Ovary (tissue), 9 donors: ENCODE data around the gene ARCN1. TPM values are rescaled to one million over a fixed set of nuclear protein-coding genes. Genes with fewer than 3 reads are reported as not detected.

Source experiments
- DNase-seq, 5 donors: peaks; one replicate each; pipeline ENCODE4 v3.0.0-alpha.2; 2019 to 2020
- H3K27ac ChIP-seq, 2 donors: fragments of 200-600 bp; one replicate each; pipeline versions ENCODE4 v1.5.1 to v1.8.0; 2019 to 2022
- H3K27me3 ChIP-seq: fragments of 200-600 bp; one replicate; pipeline ENCODE4 v1.8.0; 2022
- H3K36me3 ChIP-seq: fragments of 200-600 bp; sonication (generic); one replicate; pipeline ENCODE4 v1.5.1; 2019
- H3K4me1 ChIP-seq: one replicate; pipeline ENCODE4 v1.8.1; 2013; ENCODE audit warnings: mild to moderate bottlenecking, moderate library complexity; ENCODE audit not compliant: insufficient read depth
- H3K4me3 ChIP-seq: fragments of 200-600 bp; sonication (generic); one replicate; pipeline ENCODE4 v1.5.1; 2017
- H3K9me3 ChIP-seq, 2 donors: fragments of 200-600 bp in 1 of 2; sonication (generic) in 1 of 2; one replicate each; pipeline versions ENCODE4 v1.5.1 to v1.8.1; 2013 to 2019; ENCODE audit warnings: mild to moderate bottlenecking in 1 of 2, moderate library complexity in 1 of 2
- EP300 ChIP-seq: sonication (generic); formaldehyde crosslinking; IDR thresholded peaks from one replicate; pipeline ENCODE4 v1.6.1; 2017; ENCODE audit warnings: antibody characterized with exemption
- POLR2A ChIP-seq: fragments of 450-650 bp; IDR thresholded peaks from one replicate; pipeline ENCODE4 v1.6.1; 2017; ENCODE audit warnings: antibody characterized with exemption, mild to moderate bottlenecking, moderate library complexity
- WGBS, 3 donors: extraction: QIAGEN DNeasy Blood & Tissue Kit in 1 of 3; methylation state at CpG; one replicate each; pipeline versions ENCODE4 v1.1.5 to v1.1.7; 2013 to 2017; 5-methylcytosine and 5-hydroxymethylcytosine counted together
- intact Hi-C, 4 donors: fragments of 100-400 bp; cut with DNase I; formaldehyde crosslinking; loops; one replicate each; pipeline versions ENCODE4 v1.11.0 to v1.15.1; 2022 to 2023
- polyA plus RNA-seq, 2 donors: library from polyadenylated mRNA; stranded (reverse); fragments of 200-250 nt in 1 of 2; fragments of 350-450 nt in 1 of 2; fragmentation: Illumina TruSeq in 1 of 2; extraction: RNeasy Lipid Tissue Mini Kit (QIAGEN cat#74804) in 1 of 2; gene quantifications; one replicate each; pipeline ENCODE4 v1.2.3, GENCODE V29; 2013 to 2014
- total RNA-seq, 7 donors: library from RNA; depleted of rRNA in 2 of 7; stranded (reverse); fragments of >200 nt in 2 of 7; fragmentation: NEBNext Ultra II Directional in 3 of 7; extraction: Animal tissue kit (Norgen Biotek cat#: 25700) in 3 of 7; gene quantifications; one replicate each; pipeline versions ENCODE4 v1.1.0 to v1.2.4, GENCODE V29; 2016 to 2023
- TF ChIP-seq, protein P1 (sequence below), 3 donors: fragments of 450-650 bp in 2 of 3; fragments of 200-600 bp in 1 of 3; IDR thresholded peaks; one replicate each; pipeline versions ENCODE4 v1.5.1 to v1.8.0; 2016 to 2022; ENCODE audit warnings: antibody characterized with exemption in 3 of 3, mild to moderate bottlenecking in 1 of 3
- donor health status: DM: no; HTN: no; CAD: no; lungs with moderate emphysema.
- donor health status: DM: no; HTN: no; CAD: no.
- donor health status: Bipolar disorder and iron deficiency.
- donor health status: DM: yes; HTN: yes; CAD: no.
- donor health status: DM: no; HTN: no; CAD: no.
- donor health status: DM: yes; HTN: yes; CAD: no.

Gene ARCN1
- total and polyA plus RNA-seq, 9 donors = 60.2 to 154 (median 125) TPM

GRCh38 chr11:118620529-118621070 is 48.4 kb downstream of the ARCN1 start:
- peak overlapping the region; percentile 38 for H3K4me3 ChIP-seq
- no peaks in the 10 kb centered on the region for H3K9me3 ChIP-seq
- no peaks in the 10 kb centered on the region for H3K27me3 ChIP-seq
- no peaks in the 10 kb centered on the region for H3K36me3 ChIP-seq
- TF ChIP-seq POLR2A (no peak), EP300 (no peak)
- TF ChIP-seq, protein P1, sequence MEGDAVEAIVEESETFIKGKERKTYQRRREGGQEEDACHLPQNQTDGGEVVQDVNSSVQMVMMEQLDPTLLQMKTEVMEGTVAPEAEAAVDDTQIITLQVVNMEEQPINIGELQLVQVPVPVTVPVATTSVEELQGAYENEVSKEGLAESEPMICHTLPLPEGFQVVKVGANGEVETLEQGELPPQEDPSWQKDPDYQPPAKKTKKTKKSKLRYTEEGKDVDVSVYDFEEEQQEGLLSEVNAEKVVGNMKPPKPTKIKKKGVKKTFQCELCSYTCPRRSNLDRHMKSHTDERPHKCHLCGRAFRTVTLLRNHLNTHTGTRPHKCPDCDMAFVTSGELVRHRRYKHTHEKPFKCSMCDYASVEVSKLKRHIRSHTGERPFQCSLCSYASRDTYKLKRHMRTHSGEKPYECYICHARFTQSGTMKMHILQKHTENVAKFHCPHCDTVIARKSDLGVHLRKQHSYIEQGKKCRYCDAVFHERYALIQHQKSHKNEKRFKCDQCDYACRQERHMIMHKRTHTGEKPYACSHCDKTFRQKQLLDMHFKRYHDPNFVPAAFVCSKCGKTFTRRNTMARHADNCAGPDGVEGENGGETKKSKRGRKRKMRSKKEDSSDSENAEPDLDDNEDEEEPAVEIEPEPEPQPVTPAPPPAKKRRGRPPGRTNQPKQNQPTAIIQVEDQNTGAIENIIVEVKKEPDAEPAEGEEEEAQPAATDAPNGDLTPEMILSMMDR (IDR thresholded peaks at IDR 0.05) = no peak
- H3K4me1 ChIP-seq = peaks cover 30% of the 10 kb centered on the region
- DNase-seq = peak in 2 of 5 donors; percentile 37 to 51
- WGBS, 3 donors = 46 to 54% (median 50%) methylated on average over 7 of the region's 7 CpGs
- intact Hi-C loops = no loop called here
- peak overlapping the region in 1 of 2 donors; percentile 69 for H3K27ac ChIP-seq

- Histone ChIP-seq H3K9me3 (no peaks in the 10 kb centered on the region), H3K27me3 (no peaks in the 10 kb centered on the region), H3K4me1 (peaks cover 30% of the 10 kb centered on the region), H3K36me3 (no peaks in the 10 kb centered on the region), H3K27ac (peak overlapping the region; percentile 37 to 69), H3K4me3 (peak overlapping the region; percentile 38)
- 2 to 3% (median 2%) methylated on average over 30 to 38 of the region's 38 CpGs for WGBS, 3 donors
- DNase-seq = peak; percentile 92 to 94 (median 92)
- TF ChIP-seq, protein P1 (IDR thresholded peaks at IDR 0.05) = no peak
- TF ChIP-seq EP300 = no peak
- TF ChIP-seq POLR2A = no peak
- intact Hi-C loops = no loop called here
Measured at GRCh38 chr11:118621071-118621783, 49.0 kb downstream of the ARCN1 start.

DNA sequence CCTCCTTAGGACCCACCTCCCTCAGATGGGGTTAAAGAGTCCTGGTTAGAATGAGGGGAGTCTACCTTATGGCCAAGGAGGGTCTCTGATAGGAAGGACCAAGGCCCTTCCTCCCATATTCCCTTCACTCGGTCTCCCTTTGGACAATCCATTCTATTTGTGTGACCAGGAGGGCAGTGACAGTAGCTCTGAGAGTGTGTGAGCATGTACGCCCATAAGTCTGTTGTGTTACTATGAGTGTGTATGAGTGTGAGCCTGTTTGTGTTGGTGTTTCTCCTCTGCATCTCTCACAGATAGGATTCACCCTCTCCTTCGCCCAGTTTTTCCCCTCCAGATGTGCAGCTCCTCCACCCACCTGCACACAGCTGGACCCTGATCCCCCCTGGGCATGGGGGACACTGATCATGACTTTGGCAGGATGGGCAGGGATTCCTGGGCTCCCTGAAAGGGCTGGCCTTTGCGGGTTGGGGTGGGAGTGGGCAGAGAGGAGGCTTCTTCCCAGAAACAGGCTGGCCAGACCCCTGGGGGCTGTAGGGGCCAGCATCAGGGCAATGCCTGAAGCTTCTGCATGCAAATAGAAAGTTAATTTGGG is 49.7 kb downstream of the ARCN1 start:
- H3K4me1 ChIP-seq = peaks cover 30% of the 10 kb centered on the region
- peak overlapping the region; percentile 38 for H3K4me3 ChIP-seq
- intact Hi-C loops = no loop called here
- 20 to 40% (median 25%) methylated on average over 4 of the region's 4 CpGs for WGBS, 3 donors
- no peaks in the 10 kb centered on the region for H3K27me3 ChIP-seq
- H3K36me3 ChIP-seq = no peaks in the 10 kb centered on the region
- peak overlapping the region; percentile 37 to 69 for H3K27ac ChIP-seq
- H3K9me3 ChIP-seq = no peaks in the 10 kb centered on the region
- DNase-seq = peak in 2 of 5 donors; percentile 37
- TF ChIP-seq, protein P1 (IDR thresholded peaks at IDR 0.05) = no peak
- TF ChIP-seq EP300 (no peak), POLR2A (no peak)

- Histone ChIP-seq H3K36me3 (no peaks in the 10 kb centered on the region), H3K9me3 (no peaks in the 10 kb centered on the region), H3K27me3 (no peaks in the 10 kb centered on the region), H3K4me1 (peaks cover 29% of the 10 kb centered on the region), H3K4me3 (no peak overlapping the region), H3K27ac (peak overlapping the region; percentile 16 to 69)
- intact Hi-C loops = no loop called here
- DNase-seq = peak in 2 of 5 donors; percentile 30 to 45
- 34 to 38% (median 34%) methylated on average over 8 to 9 of the region's 9 CpGs for WGBS, 3 donors
- TF ChIP-seq EP300 (no peak), POLR2A (no peak)
- TF ChIP-seq, protein P1 (IDR thresholded peaks at IDR 0.05) = no peak
Measured at GRCh38 chr11:118622376-118623268, 50.4 kb downstream of the ARCN1 start.
